Left renal pelvis (tissue), 4 donors: ENCODE measurements around the gene ATP8B4. TPM values are rescaled to one million over a fixed set of nuclear protein-coding genes. Genes with fewer than 3 reads are reported as not detected.

Experiments
- DNase-seq, 4 donors: peaks; one replicate each; pipeline ENCODE4 v3.0.0-alpha.2; 2013; ENCODE audit warnings: low read depth in 4 of 4, low spot score in 3 of 4
- polyA plus RNA-seq, 4 donors: library from polyadenylated mRNA; unstranded; fragments of 120-200 nt; gene quantifications; one replicate each; pipeline ENCODE4 v1.2.1, GENCODE V29; 2013; ENCODE audit not compliant: insufficient read length in 4 of 4

ATP8B4 gene
- polyA plus RNA-seq, 4 donors: 2.9 to 4.0 (median 3.3) TPM

DNA sequence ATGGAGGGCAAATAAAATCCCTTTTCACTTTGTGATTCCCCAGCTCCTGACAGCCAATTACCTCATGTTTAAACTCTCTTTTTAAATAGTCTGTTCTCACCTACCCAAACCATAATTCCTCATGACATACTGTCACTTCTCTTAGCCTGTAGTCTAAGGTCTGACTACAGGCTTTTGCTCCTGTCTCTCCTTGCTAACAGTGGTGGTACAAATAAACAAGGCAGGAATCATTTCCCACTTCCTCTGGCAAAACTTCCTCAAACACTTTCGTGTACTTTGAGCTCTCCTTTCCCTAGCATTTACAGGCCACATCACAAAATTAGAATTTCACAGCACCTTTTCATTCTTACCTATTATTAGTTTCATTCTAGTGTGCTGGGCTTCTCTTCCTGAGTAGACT is 51.8 kb downstream of the ATP8B4 start:
- DNase-seq: no peak

DNA sequence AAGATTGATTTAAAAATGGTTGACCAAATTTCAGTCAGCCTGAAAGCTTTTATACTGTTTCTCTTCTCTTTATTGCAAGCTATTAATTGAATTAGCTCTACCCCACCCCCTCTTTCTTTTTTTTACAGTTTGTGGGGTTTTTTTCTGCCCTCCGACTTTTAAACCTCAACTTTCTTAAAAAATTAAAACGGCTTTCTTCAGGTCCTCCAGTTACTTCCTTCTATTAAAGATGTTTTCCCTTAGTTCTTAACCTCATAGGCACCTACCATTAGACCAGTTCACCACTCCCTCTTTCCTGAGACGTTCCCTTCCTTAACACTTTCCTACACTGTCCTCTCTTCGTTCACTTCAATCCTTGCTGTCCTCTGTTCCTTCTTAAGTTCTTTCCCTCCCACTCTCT is 52.4 kb downstream of the ATP8B4 start:
- no peak for DNase-seq

DNA sequence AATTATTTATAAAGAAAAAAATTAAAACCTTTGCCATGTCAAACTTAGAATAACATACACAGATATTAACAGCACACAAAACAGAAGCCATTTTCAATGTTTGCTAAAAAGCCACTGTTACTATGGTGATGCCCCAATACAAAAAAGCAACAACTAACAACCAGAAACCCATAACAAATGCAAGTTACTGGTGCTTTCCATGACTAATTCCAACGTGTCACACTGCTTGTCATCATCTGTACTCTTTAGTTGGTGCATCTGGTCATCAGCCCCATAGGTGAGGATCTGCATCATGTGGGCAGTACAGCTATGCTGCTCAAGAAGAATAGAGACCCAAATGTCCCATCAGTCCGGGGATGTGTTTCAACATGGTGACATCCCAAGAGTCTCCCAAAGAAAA is 52.8 kb downstream of the ATP8B4 start:
- DNase-seq: peak in 1 of 4 donors; percentile 6

DNA sequence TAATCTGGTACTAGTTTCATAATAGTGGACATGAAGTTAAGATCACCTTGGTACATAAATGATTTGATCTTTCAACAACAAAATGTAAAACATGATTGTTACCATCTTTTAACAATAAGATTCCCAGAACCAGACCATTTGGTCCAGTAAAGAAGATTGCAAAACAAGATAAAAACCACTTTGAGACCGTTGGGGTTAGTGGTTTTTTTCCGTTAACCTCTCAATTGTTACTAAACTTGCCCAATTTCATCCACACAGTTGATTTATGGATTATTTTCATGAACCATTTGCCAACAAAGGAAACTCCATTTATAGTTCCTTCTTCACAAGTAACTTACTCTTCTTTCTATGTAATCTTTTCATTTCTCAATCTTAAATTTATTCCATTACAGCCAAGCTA is 53.8 kb downstream of the ATP8B4 start:
- no peak for DNase-seq

DNA sequence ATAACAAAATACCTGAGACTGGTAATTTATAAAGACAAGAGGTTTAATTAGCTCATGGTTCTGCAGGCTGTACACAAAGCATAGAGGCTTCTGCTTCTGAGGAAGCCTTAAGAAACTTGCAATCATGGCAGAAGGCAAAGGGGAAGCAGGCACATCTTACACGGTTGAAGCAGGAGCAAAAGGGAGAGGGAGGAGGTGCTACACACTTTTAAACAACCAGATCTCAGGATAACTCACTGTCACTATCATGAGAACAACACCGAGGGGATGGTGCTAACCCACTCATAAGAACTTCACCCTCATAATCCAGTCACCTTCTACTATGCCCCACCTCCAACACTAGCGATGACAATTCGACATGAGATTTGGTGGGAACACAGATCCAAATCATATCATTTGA is 54.4 kb downstream of the ATP8B4 start:
- no peak for DNase-seq

DNA sequence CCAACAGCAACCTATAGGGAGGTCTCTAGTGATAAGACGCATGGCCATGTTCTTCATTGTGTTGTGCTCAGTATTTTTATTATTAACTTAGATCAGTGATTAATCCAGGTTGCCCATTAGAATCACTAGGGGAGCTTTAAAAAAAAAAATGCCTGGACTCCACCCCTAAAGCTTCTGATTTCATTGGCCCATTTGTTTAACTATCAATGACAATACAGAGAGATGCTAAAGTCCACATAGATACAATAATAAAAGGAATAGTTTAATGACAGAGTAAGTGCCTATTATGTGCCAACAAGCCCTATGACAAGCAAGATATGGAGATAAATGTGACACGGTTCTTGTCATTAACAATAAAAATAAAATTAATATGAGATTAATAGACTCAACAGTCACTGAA is 55.8 kb downstream of the ATP8B4 start:
- DNase-seq: no peak

DNA sequence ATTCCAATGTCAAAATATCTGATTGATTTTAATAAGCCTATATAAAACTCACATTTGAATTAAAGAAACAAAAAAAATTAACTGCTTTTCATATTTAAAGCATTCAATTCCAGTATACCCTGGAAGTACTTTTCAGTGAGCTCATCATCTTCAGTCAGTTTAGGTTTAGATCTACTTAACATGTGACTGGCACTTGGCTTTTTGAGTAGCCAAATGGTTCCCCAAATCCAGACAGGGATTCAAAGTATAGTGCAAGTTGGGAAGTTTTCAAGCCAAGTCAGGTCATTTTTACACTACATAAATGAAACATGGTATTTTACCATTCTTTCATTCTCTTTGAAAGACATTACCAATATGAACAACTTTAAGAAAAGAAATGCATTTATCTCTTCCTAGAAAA is 57.5 kb downstream of the ATP8B4 start:
- no peak for DNase-seq

DNA sequence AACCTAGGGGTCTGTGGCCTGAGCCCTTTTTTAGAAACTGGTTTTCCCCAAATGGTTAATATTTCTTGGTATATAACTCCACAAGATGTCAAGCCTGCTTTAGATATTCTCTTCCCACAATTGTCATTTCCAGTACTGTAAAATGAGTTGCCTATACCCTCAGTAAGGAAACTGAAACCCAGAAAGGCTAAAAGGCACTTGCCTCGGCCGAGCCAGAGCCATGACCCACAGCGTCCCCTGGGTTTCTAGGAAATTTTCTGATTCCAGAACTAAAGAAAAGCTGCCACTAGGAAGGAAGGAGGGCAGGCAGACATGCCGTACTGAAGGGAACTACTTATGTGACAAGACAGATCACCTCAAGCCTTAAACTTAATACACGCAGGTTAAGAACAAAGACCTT is 59.1 kb downstream of the ATP8B4 start:
- no peak for DNase-seq

DNA sequence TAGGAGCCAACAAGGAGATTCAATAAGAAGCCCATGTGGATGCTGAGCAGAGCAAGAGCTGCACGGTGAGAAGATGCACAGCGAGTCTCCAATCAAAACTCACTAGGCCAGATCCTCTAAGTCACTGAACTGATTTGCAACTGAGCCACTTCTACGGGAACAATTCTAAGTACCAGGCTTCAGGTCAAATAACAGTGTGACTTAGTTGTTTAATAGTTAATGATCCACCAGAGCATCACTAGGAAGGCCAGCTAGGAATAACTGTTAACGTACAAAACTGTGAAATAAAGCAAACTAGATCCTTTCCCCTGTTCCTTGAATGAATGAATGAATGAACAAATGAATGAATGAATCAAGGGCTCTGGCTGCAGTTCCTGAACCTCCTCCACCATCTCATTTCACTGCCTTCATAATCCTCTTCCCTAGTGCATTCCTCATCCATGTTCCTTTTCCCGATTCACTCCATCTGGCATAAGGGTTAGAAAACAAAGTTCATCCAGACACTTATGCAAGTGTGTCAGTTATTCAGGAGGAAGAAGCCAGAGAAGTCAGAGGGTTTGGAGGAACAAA is 59.7 kb downstream of the ATP8B4 start:
- DNase-seq: no peak

DNA sequence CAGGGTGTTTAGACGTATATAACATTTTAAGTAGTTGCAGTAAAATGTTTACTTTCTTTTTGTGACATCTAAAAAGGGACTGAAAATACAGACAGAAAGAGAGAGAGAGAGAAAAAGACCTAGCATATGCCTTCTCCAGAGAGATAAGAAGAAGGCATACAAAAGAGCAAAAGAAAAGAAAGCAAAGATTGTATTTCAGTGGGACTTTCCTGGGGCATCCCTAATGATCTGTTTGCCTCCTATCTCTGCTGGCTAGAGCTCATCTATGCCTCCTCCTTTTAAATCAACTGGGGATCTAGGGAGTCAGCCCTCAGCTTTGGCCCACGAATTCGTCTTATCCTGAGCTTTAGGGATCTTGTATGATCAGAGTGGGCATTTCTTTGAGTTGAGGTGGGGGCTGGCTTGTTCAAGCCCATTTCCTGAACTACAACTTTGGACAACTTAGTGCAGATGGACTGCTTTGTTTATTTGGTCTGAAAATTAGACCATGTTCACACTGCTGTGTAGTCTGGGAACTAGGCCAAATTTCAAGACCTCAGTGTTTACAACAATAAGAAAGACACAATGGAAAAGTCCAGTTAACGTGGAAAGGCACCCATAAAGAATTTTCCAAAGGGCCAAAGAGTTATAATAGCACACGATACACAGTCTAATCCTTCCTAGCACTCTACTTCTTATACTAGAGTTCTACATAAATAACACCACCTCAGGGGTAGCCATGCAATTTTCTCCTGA is 61.0 kb downstream of the ATP8B4 start:
- DNase-seq: peak in 2 of 4 donors; percentile 16 to 24

DNA sequence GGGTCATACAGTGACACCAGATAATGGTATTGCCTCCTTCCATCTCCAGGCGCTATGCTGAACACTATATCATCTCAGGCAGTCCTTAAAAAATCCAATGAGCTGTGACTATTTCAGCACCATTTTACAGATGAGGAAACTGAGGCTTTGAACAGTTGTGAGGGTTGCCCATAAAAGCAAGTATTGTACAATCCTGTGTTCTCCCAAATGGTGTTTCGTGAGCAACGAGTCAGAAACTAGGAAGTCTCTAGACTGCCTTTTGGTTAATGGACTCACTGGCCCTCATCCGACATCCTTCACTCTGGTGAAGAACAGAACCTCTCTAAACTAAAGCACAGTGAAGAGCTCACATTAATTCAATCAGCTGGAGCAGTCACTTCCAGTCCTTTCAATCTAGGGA is 61.8 kb downstream of the ATP8B4 start:
- no peak for DNase-seq

DNA sequence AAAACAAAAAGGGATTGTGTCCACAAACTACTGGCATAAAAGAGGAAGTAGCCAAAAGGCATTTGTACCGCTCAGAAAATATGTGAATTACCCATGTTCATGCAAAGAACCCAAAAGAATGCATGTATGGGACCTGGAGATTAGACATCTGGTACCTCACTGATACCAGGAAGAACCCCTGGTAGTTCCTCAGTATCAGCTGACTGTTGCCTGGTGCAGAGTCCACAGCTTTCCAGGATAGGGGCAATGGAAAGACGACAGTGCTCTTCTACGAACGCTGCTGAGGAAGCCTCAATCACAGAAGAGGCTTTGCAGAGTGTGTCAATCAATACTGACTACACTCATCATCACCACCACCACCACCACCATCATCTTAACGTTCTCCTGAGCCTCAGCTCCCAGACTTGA is 63.3 kb downstream of the ATP8B4 start:
- no peak for DNase-seq

DNA sequence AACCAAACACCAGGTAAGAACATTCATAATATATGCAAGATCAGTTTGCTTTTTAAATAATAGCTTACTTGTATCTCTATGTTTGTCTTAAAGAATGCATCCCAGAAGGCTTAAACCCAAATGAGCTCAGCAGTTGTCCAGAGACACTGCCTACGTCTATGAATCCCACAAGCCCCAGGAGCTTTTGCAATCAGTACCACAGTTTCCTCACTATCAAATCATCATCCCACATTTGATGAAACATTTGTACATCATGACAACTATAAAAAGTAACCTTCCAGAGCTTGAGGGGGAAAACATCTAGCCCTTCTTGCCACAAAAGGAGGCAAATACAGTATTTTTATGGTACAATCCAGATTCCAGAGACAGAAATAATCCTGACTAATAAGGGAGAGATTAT is 63.7 kb downstream of the ATP8B4 start:
- DNase-seq: no peak

DNA sequence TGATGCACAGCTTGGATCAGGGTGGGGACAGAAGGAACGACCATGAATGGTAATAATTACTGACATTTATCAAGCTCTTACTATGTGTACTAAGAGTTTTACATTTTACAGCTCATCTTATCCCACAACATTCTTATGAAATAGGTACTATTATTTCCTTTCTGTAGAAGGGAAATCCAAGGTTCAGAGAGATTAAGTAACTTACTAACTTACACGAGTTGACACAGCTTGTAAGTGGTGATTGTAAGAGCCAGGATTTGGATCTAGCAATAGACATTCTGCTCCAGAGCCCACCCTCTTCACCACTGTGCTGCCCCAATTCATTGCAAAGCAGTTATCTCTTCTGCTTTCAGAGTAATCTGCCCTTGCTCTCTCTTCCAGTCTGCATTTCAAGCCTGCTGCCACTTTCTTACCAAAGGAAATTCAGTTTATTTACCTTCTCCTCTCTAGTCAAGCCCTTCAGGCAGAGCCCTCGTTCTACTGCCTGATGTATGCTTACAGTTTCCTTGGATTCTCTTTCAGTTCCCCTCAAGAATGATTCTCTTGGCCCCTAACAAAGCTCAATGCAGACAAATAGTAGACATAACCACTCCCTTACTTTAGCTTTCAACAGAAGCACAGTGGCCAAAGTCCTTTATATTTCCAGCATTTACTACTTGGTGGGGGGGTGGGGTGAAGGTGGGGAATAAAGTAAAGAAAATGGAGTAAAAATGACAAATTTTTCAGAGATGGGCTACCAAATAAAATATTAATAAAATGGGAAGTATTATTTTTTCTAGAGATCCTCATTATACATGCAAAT is 65.8 kb downstream of the ATP8B4 start:
- no peak for DNase-seq

DNA sequence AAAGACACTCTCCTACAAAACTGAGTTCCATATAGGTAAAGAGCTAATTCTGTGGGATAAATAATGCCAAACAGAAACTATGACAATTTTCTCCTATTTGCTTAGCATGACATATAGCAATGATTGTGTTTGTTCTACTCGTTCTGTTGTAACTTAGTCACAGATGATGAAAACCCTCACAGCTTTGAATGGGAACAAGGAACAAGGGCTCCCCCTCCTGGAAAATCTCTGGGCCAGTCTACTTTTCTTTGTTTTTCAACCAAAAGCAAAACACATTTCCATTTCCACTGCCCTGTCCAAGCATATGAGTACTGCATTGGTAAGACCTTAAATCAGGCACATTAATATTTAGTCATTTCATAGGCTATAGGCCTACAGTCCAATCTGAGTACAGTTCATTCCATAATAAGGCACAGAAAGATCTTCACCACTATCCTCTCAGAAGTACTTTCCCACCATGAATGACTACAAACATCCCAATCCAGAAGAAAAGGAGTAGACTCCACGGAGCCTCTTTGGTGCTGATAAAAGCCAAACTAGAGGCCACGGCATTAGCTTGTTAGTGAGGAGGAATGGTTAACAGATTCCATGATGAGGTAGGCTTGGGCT is 67.1 kb downstream of the ATP8B4 start:
- DNase-seq: peak in 3 of 4 donors; percentile 39 to 47 (median 45)

DNA sequence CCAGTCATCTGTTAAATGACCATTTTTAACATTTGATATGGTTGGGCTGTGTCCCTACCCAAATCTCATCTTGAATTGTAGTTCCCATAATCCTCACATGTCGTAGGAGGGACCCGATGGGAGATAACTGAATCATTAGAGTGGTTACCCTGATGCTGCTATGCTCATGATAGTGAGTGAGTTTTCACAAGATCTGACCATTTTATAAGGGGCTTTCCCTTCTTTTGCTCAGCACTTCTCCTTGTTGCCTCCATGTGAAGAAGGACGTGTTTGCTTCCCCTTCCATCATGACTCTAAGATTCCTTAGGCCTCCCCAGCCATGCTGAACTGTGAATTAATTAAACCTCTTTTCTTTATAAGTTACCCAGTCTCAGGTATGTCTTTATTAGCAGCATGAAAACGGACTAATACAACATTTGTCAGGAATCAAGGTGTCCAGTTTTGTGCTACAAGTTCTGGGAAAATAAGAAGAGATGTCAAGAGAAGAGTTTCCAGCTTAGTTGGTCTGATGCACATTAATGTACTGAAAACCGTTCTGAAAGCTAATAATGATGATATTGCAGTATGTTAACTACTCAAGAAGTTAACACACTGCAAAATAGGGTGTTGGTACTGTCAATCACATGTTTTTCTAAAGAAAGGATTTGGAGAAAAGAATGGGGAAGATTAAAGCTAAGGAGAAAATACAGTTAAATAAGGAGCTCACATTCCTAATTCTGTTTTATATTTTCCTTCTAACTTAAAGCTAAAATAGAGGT is 67.9 kb downstream of the ATP8B4 start:
- DNase-seq: no peak

DNA sequence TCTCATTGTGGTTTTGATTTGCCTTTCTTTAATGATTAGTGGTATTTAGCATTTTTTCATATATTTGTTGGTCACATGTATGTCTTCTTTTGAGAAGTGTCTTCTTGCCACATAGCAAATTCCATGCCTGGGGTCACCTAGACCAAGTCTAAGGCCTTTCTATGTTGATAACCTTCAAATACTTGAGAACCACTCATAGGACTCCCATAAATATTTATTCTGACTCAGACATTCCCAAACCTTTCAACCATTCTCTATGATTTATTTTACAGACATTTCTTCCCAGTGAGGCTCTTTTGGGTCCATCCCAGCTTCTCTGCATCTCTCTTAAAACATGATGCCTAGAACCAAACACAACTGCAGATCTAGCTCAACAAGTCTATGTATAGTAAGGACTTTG is 69.2 kb downstream of the ATP8B4 start:
- DNase-seq: no peak

DNA sequence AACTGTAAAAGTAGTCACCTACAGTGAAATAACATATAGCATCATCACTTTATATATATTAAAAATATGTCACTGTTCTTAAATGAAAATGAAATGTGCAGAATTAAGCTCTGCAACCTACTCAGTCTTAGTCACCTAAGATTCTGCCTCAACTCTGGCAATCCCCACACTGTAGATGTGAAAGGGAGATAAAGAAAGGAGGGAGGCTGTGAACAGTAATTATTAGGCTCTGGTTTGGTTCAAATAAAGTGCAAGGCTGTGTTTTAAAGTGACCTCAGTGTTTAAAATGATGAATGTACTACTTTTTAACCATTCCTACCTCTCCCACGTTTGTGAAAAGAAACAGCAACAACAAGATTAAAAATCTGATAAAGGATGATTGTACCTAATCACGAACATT is 72.2 kb downstream of the ATP8B4 start:
- DNase-seq: no peak

DNA sequence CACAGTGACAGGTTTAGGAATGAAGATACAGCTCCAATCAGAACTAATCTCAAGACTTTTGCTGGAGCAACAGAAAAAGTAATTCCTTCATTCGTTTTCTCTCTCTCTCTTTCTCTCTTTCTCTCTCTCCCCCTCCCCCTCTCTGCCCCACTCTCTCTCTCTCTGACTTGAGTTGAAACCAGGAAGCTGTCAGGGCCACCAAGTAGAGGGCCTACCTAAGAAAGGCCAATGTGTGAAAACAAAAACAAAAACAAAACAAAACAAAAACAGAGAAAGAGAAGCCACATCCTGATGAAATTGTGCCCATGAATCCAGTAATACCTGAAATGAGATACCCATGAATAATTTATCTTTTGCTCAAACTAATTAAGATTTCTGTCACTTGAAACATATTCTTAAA is 72.9 kb downstream of the ATP8B4 start:
- DNase-seq: no peak

DNA sequence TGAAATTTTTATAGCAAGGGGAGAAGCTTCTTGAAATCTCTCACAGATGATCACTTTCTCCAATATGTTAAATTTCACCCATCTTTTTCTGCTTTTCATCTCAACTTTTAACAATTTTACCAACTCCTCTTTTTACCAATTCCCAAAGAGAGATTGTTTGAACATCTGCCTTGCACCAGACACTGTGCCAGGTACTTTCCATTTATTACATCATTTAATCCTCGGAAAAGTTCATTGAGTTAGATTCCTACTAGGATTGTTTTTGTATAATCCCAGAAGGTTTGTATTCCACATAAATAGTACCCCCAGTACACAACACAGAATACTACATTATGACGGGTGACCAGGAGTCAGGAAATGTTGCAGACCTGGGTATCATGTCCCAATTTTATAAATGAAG is 74.1 kb downstream of the ATP8B4 start:
- DNase-seq: no peak

DNA sequence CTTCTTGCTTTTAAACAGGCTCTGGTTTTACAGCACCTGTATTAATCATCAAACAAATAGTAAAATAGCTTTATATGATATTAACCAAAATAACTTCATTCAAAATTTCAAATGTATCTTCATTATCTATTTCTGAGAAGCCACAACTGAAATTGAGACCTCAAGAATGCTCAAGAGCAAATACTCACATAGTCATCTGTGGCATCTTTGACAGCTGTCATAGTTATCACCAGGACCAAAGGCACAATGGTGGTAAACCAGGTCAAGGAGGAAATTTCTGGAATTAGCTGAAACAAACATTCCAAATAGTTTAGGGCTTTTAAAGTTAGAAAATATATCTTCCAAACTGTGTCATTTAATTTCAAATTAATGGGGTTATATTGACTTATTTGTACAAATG is 74.6 kb downstream of the ATP8B4 start:
- no peak for DNase-seq
